SJCRH30 (cell line): ENCODE data around the gene CFAP97D2. TPM values are rescaled to one million over a fixed set of nuclear protein-coding genes. Genes with fewer than 3 reads are reported as not detected.
"Not testable (repeated sequence)": the region's sequence is repeated elsewhere in the genome, so short reads cannot be mapped to it uniquely, and the experiment has no call there.

Experiments used
- DNase-seq, 2 experiments: peaks; one replicate each; pipeline ENCODE4 v3.0.0-alpha.2; 2015 to 2020
- H3K27ac ChIP-seq: fragments of 250-450 bp; sonication (Bioruptor Pico); 2 replicates; pipeline ENCODE4 v1.5.1; 2020; ENCODE audit warnings: mild to moderate bottlenecking, moderate library complexity
- H3K27me3 ChIP-seq: fragments of 250-450 bp; sonication (Bioruptor Pico); 2 replicates; pipeline ENCODE4 v1.5.1; 2020; ENCODE audit warnings: mild to moderate bottlenecking, moderate library complexity
- H3K36me3 ChIP-seq: fragments of 250-450 bp; sonication (Bioruptor Pico); 2 replicates; pipeline ENCODE4 v1.5.1; 2020; ENCODE audit warnings: mild to moderate bottlenecking, moderate library complexity
- H3K4me1 ChIP-seq: fragments of 250-450 bp; sonication (Bioruptor Pico); 2 replicates; pipeline ENCODE4 v1.5.1; 2020; ENCODE audit warnings: mild to moderate bottlenecking, moderate library complexity
- H3K4me3 ChIP-seq: fragments of 250-450 bp; sonication (Bioruptor Pico); 2 replicates; pipeline ENCODE4 v1.5.1; 2020; ENCODE audit warnings: mild to moderate bottlenecking, moderate library complexity
- H3K9me3 ChIP-seq: fragments of 250-450 bp; sonication (Bioruptor Pico); replicated peaks from 2 replicates; pipeline ENCODE4 v1.5.1; 2020; ENCODE audit warnings: mild to moderate bottlenecking, moderate library complexity
- total RNA-seq: library from RNA; depleted of rRNA; stranded (reverse); fragments of >200 nt; shearing (Covaris generic); gene quantifications from 2 replicates; pipeline ENCODE4 v1.2.3, GENCODE V29; 2014

Gene CFAP97D2
- total RNA-seq, 1 experiment from 2014 or later, result 0.71 TPM

DNA sequence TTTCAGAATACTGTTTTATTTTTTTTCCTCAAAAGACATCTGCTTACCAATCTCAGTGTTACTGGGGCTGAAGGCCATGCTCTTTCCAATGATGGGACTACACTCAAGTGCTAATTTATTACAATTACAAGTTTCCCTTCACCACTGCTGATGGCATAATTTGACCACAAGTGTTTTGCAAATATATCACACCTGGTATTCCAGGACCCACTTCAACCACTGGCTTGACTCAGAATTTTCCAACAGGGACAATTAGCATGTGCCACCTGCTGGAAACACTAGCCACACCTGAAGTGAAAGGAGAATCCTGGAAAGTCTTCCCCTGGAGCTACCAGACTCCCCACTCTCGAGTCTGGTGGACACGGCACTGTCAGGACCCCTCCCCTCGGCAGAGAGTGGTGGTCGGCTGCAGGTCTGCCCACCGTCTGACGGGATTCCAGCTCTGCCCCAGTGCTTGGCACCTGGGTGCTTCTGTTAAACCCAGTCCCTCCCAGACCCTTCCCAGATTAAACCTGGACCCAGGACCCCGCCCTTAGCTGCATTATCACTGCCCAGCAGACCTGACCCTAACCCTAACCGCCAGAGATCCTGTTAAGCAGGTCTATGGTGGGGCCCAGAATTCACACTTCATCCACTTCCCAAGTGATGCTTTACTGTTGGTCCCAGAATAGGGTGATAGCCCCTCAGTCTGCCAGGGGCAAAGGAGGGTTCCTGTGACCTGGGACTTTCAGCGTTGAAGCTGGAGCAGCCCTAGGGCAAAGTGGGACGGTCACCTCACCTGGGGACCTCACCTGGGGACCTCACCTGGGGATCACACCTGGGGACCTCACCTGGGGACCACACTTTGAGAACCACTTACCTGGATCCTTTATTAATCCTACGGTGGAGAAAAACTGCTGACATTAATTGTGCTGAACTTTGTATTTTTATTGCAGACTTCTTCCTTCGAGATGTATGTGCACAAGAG is 29.0 kb upstream of the CFAP97D2 start:
- no peak overlapping the region for H3K27ac ChIP-seq
- H3K27me3 ChIP-seq, result no peaks in the 10 kb centered on the region
- no peak overlapping the region for H3K4me3 ChIP-seq
- DNase-seq, result no peak
- H3K36me3 ChIP-seq, result no peaks in the 10 kb centered on the region
- no peaks in the 10 kb centered on the region for H3K4me1 ChIP-seq
- no peaks in the 10 kb centered on the region for H3K9me3 ChIP-seq

DNA sequence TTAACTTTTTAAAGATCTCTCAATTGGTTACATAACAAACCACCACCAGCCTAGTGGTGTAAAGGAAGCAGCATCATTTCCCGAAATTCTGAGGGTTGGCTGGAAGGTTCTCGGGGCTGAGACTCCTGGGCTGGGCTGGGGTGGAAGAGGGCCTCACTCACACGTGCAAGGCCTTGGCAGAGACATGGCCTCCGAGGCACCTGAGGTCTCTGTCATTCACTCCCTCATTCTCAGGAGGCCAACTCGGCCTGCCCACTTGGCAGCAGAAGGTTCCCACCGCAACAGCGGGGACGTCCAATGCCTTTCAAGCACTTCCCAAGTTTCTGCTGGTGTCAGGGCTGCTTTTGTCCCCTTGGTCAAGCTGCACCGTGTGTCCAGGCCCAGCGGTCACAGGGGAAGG is 28.0 kb upstream of the CFAP97D2 start:
- H3K4me1 ChIP-seq, result no peaks in the 10 kb centered on the region
- no peaks in the 10 kb centered on the region for H3K27me3 ChIP-seq
- H3K27ac ChIP-seq, result no peak overlapping the region
- H3K4me3 ChIP-seq, result no peak overlapping the region
- no peaks in the 10 kb centered on the region for H3K36me3 ChIP-seq
- no peak for DNase-seq
- no peaks in the 10 kb centered on the region for H3K9me3 ChIP-seq

GRCh38 chr13:114151565-114152284 is 27.3 kb upstream of the CFAP97D2 start:
- H3K9me3 ChIP-seq, result no peaks in the 10 kb centered on the region
- no peaks in the 10 kb centered on the region for H3K27me3 ChIP-seq
- H3K27ac ChIP-seq, result no peak overlapping the region
- H3K4me1 ChIP-seq, result no peaks in the 10 kb centered on the region
- H3K4me3 ChIP-seq, result no peak overlapping the region
- no peaks in the 10 kb centered on the region for H3K36me3 ChIP-seq
- DNase-seq, result no peak

- no peak for DNase-seq
- Histone ChIP-seq H3K27me3 (no peaks in the 10 kb centered on the region), H3K9me3 (no peaks in the 10 kb centered on the region), H3K36me3 (no peaks in the 10 kb centered on the region), H3K4me1 (no peaks in the 10 kb centered on the region), H3K27ac (no peak overlapping the region), H3K4me3 (no peak overlapping the region)
Measured at GRCh38 chr13:114152285-114152645, 26.8 kb upstream of the CFAP97D2 start.

DNA sequence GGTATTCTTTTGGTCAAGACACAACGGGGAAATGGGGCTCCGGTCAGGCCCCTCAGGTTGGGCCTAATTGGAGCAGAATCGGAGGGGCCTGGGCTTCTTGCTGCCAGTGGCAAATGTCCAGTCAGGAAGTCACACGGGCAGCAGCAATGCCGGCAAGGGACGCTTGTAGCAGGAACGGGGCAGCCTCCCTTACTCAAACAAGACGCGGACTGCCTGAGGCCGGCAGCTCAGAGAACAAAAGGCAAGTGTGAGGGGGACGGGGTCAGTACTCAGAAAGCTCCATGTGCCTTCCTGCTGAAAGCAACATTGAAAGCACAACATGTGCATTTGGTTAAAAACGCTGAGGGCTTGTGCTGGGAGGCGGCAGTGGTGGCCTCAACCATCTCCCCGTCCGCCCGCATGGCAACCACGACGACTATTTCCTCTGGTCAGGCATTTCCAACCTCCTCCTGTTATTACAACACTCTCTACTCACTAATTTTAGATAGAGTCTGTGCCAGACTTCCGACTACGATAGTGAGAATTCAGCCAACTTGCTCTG is 26.2 kb upstream of the CFAP97D2 start:
- no peaks in the 10 kb centered on the region for H3K36me3 ChIP-seq
- no peak overlapping the region for H3K27ac ChIP-seq
- no peaks in the 10 kb centered on the region for H3K9me3 ChIP-seq
- H3K4me1 ChIP-seq, result no peaks in the 10 kb centered on the region
- no peak for DNase-seq
- H3K4me3 ChIP-seq, result no peak overlapping the region
- no peaks in the 10 kb centered on the region for H3K27me3 ChIP-seq

- no peaks in the 10 kb centered on the region for H3K27me3 ChIP-seq
- no peak overlapping the region for H3K27ac ChIP-seq
- no peaks in the 10 kb centered on the region for H3K4me1 ChIP-seq
Measured at GRCh38 chr13:114153485-114154080, 25.5 kb upstream of the CFAP97D2 start.

DNA sequence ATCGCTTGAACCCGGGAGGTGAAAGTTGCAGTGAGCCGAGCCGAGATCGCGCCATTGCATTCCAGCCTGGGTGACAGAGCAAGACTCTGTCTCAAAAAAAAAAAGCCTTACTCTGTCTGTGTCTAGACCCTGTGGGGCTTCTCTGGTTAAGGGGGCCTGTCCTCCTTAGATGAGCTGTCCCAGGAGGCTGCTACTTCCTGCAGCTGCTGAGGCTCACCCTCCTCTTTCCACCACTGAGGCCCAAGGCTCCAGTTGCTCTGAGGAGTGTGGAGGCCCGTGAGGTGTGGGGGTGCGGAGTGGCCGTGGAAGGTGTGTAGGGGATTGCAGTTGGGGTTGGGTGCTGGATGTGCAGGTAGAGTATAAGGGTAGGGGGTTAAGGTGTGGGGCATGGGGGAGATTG is 24.6 kb upstream of the CFAP97D2 start:
- Histone ChIP-seq H3K4me1 (no peaks in the 10 kb centered on the region), H3K36me3 (no peaks in the 10 kb centered on the region), H3K4me3 (no peak overlapping the region), H3K27me3 (no peaks in the 10 kb centered on the region), H3K9me3 (no peaks in the 10 kb centered on the region), H3K27ac (no peak overlapping the region)
- no peak for DNase-seq

More at GRCh38 chr13:114153485-114154080, 25.5 kb upstream of the CFAP97D2 start:
- Histone ChIP-seq H3K36me3 (no peaks in the 10 kb centered on the region), H3K9me3 (no peaks in the 10 kb centered on the region), H3K4me3 (no peak overlapping the region)
- no peak for DNase-seq

- no peak for DNase-seq
- Histone ChIP-seq H3K9me3 (no peaks in the 10 kb centered on the region), H3K4me1 (no peaks in the 10 kb centered on the region), H3K4me3 (no peak overlapping the region), H3K36me3 (no peaks in the 10 kb centered on the region), H3K27me3 (no peaks in the 10 kb centered on the region), H3K27ac (no peak overlapping the region)
Measured at GRCh38 chr13:114155320-114155719, 23.7 kb upstream of the CFAP97D2 start.

GRCh38 chr13:114155926-114156883 is 22.9 kb upstream of the CFAP97D2 start:
- no peak for DNase-seq
- H3K27ac ChIP-seq, result no peak overlapping the region
- H3K9me3 ChIP-seq, result no peaks in the 10 kb centered on the region
- H3K4me1 ChIP-seq, result no peaks in the 10 kb centered on the region
- H3K36me3 ChIP-seq, result no peaks in the 10 kb centered on the region
- H3K27me3 ChIP-seq, result no peaks in the 10 kb centered on the region
- H3K4me3 ChIP-seq, result no peak overlapping the region

DNA sequence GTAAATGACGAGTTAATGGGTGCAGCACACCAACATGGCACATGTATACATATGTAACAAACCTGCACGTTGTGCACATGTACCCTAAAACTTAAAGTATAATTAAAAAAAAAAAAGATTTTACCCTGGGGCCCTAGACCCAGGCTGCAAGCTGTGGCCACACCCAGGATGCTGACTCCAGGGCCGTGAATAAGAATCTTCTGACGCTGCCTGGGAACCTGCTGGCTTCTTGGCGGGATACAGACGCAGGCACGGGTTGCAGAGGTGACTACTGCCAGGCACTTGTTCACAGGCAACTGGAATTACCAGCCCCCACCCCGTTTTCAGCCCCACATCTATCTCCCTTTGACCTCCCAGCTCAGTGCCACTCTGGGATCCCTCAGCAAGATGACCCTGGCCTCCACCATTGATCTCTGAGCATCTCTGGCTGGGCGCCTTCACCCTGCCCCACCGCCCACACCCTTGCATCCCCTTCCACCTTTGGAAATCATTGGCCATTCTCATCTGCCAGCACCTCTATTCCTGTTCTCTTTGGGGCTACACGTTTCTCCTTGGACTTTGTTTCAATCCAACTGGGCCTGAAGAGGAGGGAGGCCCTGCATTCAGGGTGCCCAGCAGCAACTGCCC is 21.1 kb upstream of the CFAP97D2 start:
- no peak for DNase-seq
- no peaks in the 10 kb centered on the region for H3K9me3 ChIP-seq

GRCh38 chr13:114158869-114159666 is 20.0 kb upstream of the CFAP97D2 start:
- H3K4me1 ChIP-seq, H3K27ac ChIP-seq, H3K27me3 ChIP-seq, DNase-seq, H3K36me3 ChIP-seq, H3K4me3 ChIP-seq, H3K9me3 ChIP-seq: not testable (repeated sequence)

More for the DNA sequence above, 21.1 kb upstream of the CFAP97D2 start:
- Histone ChIP-seq H3K4me1 (no peaks in the 10 kb centered on the region), H3K27ac (no peak overlapping the region), H3K27me3 (no peaks in the 10 kb centered on the region), H3K36me3 (no peaks in the 10 kb centered on the region), H3K4me3 (no peak overlapping the region)

DNA sequence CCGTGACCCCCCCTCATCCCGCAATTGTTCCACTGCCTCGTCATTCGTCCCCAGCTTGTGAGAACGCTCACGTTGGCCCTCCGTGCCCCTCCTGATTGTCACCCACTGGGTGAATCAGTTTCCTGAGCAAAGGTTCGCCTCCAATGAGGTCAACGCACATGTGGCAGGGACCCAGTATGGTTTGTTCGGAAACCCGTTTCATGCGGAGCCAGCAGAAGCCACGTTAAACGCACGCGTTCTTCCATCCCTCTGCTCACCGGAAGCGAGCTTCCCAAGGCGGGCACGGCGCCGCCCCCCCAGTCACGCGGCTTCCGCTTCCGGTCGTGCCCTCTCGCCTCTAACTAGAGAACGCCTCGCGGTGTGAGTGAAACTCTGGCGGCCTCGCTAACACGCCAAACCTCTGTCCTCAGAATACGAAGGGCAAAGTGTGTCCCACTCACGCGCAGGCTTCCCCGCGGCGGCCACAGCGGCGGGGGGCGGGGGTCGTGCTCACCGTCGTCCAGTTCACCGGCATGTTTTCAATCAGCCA is 18.0 kb upstream of the CFAP97D2 start:
- Histone ChIP-seq H3K4me1 (no peaks in the 10 kb centered on the region), H3K27me3 (no peaks in the 10 kb centered on the region), H3K9me3 (no peaks in the 10 kb centered on the region), H3K4me3 (no peak overlapping the region), H3K27ac (no peak overlapping the region), H3K36me3 (no peaks in the 10 kb centered on the region)
- DNase-seq, result no peak
